K562 (cell line): ENCODE data around the gene TNK2. TPM values are rescaled to one million over a fixed set of nuclear protein-coding genes. Genes with fewer than 3 reads are reported as not detected.

Experiments used
- DACH1 ChIP-seq: fragments of 450-650 bp; IDR thresholded peaks from 2 replicates; pipeline ENCODE4 v1.6.1; 2018; ENCODE audit not compliant: partially characterized antibody
- HDAC3 ChIP-seq: fragments of 450-650 bp; IDR thresholded peaks from 2 replicates; pipeline ENCODE4 v1.6.1; 2018; ENCODE audit warnings: borderline replicate concordance, mild to moderate bottlenecking, moderate library complexity; ENCODE audit not compliant: partially characterized antibody
- HDGF ChIP-seq: fragments of 450-650 bp; IDR thresholded peaks from 2 replicates; pipeline ENCODE4 v1.6.1; 2016
- MAFF ChIP-seq: IDR thresholded peaks from 2 replicates; pipeline ENCODE4 v1.6.1; 2012; ENCODE audit warnings: low read length, improper control_type of control experiment
- MED1 ChIP-seq: sonication (generic); formaldehyde crosslinking; IDR thresholded peaks from 2 replicates; pipeline ENCODE4 v1.8.1; 2023; ENCODE audit warnings: missing genetic modification reagents, borderline replicate concordance
- MYC ChIP-seq, 2 experiments: fragments of 250-450 bp in 1 of 2; sonication (Bioruptor Pico) in 1 of 2; IDR thresholded peaks; 2 replicates each; pipeline versions ENCODE4 v1.5.1 to v1.6.1; 2012 to 2021; ENCODE audit warnings: low read depth in 2 of 2, borderline replicate concordance in 1 of 2, improper control_type of control experiment in 1 of 2, low read length in 1 of 2, mild to moderate bottlenecking in 1 of 2, moderate library complexity in 1 of 2
- NCOA6 ChIP-seq: fragments of 450-650 bp; IDR thresholded peaks from 2 replicates; pipeline ENCODE4 v1.6.1; 2017; ENCODE audit warnings: mild to moderate bottlenecking
- NKRF ChIP-seq: fragments of 450-650 bp; IDR thresholded peaks from 2 replicates; pipeline ENCODE4 v1.6.1; 2016; ENCODE audit warnings: borderline replicate concordance
- NR4A1 ChIP-seq, 2 experiments: fragments of 250-450 bp in 1 of 2; fragments of 450-650 bp in 1 of 2; sonication (Bioruptor Pico) in 1 of 2; IDR thresholded peaks; 2 replicates each; pipeline versions ENCODE4 v1.4.0 to v1.6.1; 2016 to 2020; ENCODE audit warnings: mild to moderate bottlenecking in 2 of 2, missing compliant biosample characterization in 1 of 2, missing genetic modification characterization in 1 of 2, moderate library complexity in 1 of 2
- PKNOX1 ChIP-seq: fragments of 450-650 bp; IDR thresholded peaks from 2 replicates; pipeline ENCODE4 v1.6.1; 2016
- SAFB ChIP-seq: fragments of 200-400 bp; formaldehyde crosslinking; IDR thresholded peaks from 2 replicates; pipeline ENCODE4 v1.6.1; 2017; ENCODE audit warnings: low read depth, low read length, borderline replicate concordance
- SMARCA5 ChIP-seq: fragments of 450-650 bp; IDR thresholded peaks from 2 replicates; pipeline ENCODE4 v1.6.1; 2016
- TBL1XR1 ChIP-seq, 2 experiments: IDR thresholded peaks; 2 replicates each; pipeline ENCODE4 v1.6.1; 2012; ENCODE audit warnings: improper control_type of control experiment in 2 of 2, low read length in 2 of 2, mild to moderate bottlenecking in 1 of 2
- ZNF354B ChIP-seq: fragments of 250-450 bp; sonication (Bioruptor Pico); IDR thresholded peaks from 2 replicates; pipeline ENCODE4 v1.4.0; 2020
- ZNF668 ChIP-seq: fragments of 250-450 bp; sonication (Bioruptor Pico); IDR thresholded peaks from 2 replicates; pipeline ENCODE4 v1.8.0; 2022; ENCODE audit warnings: mild to moderate bottlenecking, inconsistent platforms
- polyA plus RNA-seq, 8 experiments: library from polyadenylated mRNA; depleted of rRNA in 4 of 8; stranded (reverse) in 5 of 8; unstranded in 3 of 8; fragments of >200 nt; fragmentation: Nextera tagmentation in 2 of 8; fragmentation: Illumina TruSeq in 1 of 8; extraction: Ambion mirVana in 2 of 8; extraction: Trizol in 1 of 8; gene quantifications; 2 replicates each; pipeline versions ENCODE4 v1.2.1 to v1.2.3, GENCODE V29; 2011 to 2014; ENCODE audit warnings: inconsistent platforms in 1 of 8, missing spikeins in 1 of 8
- total RNA-seq, 7 experiments: library from RNA; depleted of rRNA in 6 of 7; stranded (reverse); fragments of >200 nt in 6 of 7; fragmentation: Illumina TruSeq in 2 of 7; extraction: Trizol in 2 of 7; gene quantifications; 2 replicates each; pipeline versions ENCODE4 v1.2.1 to v1.2.3, GENCODE V29; 2011 to 2021; ENCODE audit warnings: low replicate concordance in 1 of 7
- TF ChIP-seq, protein P1 (sequence below): fragments of 450-650 bp; IDR thresholded peaks from 2 replicates; pipeline ENCODE4 v1.6.1; 2018; ENCODE audit warnings: mild to moderate bottlenecking, low read depth; ENCODE audit not compliant: partially characterized antibody
- TF ChIP-seq, protein P2 (sequence below): fragments of 450-650 bp; IDR thresholded peaks from 2 replicates; pipeline ENCODE4 v1.7.1; 2018; ENCODE audit warnings: mild to moderate bottlenecking, low read depth; ENCODE audit not compliant: partially characterized antibody
- TF ChIP-seq, protein P3 (sequence below): fragments of 450-650 bp; IDR thresholded peaks from 2 replicates; pipeline ENCODE4 v1.6.1; 2017; ENCODE audit warnings: antibody characterized with exemption

Gene TNK2
- total and polyA plus RNA-seq, 9 of the 15 experiments (the other 6 are each of a cell fraction or from before 2014, with no cell fraction given), result 0.03 to 33.8 (median 6.5) TPM

- TF ChIP-seq, protein P1, sequence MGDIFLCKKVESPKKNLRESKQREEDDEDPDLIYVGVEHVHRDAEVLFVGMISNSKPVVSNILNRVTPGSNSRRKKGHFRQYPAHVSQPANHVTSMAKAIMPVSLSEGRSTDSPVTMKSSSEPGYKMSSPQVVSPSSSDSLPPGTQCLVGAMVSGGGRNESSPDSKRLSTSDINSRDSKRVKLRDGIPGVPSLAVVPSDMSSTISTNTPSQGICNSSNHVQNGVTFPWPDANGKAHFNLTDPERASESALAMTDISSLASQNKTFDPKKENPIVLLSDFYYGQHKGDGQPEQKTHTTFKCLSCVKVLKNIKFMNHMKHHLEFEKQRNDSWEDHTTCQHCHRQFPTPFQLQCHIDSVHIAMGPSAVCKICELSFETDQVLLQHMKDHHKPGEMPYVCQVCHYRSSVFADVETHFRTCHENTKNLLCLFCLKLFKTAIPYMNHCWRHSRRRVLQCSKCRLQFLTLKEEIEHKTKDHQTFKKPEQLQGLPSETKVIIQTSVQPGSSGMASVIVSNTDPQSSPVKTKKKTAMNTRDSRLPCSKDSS, result no peak
- TF ChIP-seq ZNF668 (CRISPR knock-in tag) (no peak), NCOA6 (no peak), PKNOX1 (peak; percentile 10; the same call in 1 of the 2 replicates), NKRF (no peak), SAFB (no peak), DACH1 (no peak), MAFF (no peak), TBL1XR1 (IDR thresholded peaks at IDR 0.05; ENCODE audit: low read length in 2 of 2) (peak in 1 of 2 experiments; percentile 73; a peak in 2 of 4 replicates), MED1 (CRISPR knock-in tag) (no peak), HDGF (no peak), HDAC3 (no peak), MYC (IDR thresholded peaks at IDR 0.05; ENCODE audit: low read depth, low read length) (peak; percentile 50; the same call in 1 of the 2 replicates), MYC (CRISPR knock-in tag; IDR thresholded peaks at IDR 0.05; ENCODE audit: borderline replicate concordance, low read depth) (no peak), SMARCA5 (peak; percentile 83), NR4A1 (CRISPR knock-in tag; IDR thresholded peaks at IDR 0.05) (no peak), NR4A1 (tag; IDR thresholded peaks at IDR 0.05) (no peak), ZNF354B (CRISPR knock-in tag) (no peak)
- TF ChIP-seq, protein P2, sequence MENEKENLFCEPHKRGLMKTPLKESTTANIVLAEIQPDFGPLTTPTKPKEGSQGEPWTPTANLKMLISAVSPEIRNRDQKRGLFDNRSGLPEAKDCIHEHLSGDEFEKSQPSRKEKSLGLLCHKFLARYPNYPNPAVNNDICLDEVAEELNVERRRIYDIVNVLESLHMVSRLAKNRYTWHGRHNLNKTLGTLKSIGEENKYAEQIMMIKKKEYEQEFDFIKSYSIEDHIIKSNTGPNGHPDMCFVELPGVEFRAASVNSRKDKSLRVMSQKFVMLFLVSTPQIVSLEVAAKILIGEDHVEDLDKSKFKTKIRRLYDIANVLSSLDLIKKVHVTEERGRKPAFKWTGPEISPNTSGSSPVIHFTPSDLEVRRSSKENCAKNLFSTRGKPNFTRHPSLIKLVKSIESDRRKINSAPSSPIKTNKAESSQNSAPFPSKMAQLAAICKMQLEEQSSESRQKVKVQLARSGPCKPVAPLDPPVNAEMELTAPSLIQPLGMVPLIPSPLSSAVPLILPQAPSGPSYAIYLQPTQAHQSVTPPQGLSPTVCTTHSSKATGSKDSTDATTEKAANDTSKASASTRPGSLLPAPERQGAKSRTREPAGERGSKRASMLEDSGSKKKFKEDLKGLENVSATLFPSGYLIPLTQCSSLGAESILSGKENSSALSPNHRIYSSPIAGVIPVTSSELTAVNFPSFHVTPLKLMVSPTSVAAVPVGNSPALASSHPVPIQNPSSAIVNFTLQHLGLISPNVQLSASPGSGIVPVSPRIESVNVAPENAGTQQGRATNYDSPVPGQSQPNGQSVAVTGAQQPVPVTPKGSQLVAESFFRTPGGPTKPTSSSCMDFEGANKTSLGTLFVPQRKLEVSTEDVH, result no peak
- TF ChIP-seq, protein P3, sequence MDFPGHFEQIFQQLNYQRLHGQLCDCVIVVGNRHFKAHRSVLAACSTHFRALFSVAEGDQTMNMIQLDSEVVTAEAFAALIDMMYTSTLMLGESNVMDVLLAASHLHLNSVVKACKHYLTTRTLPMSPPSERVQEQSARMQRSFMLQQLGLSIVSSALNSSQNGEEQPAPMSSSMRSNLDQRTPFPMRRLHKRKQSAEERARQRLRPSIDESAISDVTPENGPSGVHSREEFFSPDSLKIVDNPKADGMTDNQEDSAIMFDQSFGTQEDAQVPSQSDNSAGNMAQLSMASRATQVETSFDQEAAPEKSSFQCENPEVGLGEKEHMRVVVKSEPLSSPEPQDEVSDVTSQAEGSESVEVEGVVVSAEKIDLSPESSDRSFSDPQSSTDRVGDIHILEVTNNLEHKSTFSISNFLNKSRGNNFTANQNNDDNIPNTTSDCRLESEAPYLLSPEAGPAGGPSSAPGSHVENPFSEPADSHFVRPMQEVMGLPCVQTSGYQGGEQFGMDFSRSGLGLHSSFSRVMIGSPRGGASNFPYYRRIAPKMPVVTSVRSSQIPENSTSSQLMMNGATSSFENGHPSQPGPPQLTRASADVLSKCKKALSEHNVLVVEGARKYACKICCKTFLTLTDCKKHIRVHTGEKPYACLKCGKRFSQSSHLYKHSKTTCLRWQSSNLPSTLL, result no peak
Observed at GRCh38 chr3:195856410-195857084, 51.8 kb downstream of the TNK2 start (continued).
